ENCODE measurements around the gene AMER2.

DNA sequence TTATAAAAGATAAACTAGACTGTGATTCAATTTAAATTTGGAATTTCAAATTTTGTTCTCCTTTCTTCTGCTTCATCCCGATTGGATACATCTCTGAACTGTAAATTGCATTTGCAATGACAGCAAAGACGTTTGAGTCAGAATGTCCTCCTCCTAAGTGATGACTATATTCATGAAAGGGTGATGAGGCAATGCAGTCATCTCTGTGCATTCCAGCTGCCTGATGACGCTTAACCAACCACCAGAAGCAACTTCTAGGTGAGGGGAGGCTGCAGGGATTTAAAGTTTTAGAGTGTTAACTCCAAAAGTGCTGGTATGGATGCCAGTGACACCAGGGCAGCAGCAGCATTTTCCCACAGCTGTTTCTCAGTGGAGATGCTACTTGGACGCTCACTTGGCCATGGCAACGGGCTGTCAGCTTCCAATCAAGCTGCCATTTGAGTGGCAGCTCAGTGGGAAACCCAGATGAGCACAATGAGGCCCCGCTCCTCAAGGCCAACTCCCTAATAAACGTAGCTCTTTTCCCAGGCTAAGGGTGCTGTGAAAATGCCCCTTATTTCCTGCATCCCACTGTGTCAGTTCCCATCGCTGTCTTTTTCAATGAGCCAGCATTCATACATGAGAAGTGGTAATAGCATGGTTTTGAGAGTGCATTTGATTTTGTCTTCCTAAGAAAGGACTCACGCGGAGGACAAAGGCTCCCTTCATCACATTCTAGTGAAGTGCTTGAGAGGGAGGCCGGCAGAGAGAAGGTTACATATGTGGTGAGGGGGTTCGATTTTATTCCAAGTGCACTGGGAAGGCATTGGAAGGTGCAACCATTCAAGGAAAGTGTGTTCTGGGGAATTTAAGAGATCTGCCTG, 45.2 kb upstream of the AMER2 start:
- TF ChIP-seq TAF1 (IDR thresholded peaks at IDR 0.05; ENCODE audit: low read depth, low read length), result no peak
- no peak for TF ChIP-seq SPI1 (IDR thresholded peaks at IDR 0.05; ENCODE audit: low read depth, low read length)
- no peak for TF ChIP-seq POLR2A (IDR thresholded peaks at IDR 0.05; ENCODE audit: low read depth, low read length)
- no peak for TF ChIP-seq POLR2AphosphoS5 (IDR thresholded peaks at IDR 0.05; ENCODE audit: low read depth, low read length)

Data from GM12891 (cell line).